ENCODE measurements around the gene TMEM207. TPM values are rescaled to one million over a fixed set of nuclear protein-coding genes. Genes with fewer than 3 reads are reported as not detected.

Gene TMEM207
- total RNA-seq, 1 donor from 2014 or later, result not detected

DNA sequence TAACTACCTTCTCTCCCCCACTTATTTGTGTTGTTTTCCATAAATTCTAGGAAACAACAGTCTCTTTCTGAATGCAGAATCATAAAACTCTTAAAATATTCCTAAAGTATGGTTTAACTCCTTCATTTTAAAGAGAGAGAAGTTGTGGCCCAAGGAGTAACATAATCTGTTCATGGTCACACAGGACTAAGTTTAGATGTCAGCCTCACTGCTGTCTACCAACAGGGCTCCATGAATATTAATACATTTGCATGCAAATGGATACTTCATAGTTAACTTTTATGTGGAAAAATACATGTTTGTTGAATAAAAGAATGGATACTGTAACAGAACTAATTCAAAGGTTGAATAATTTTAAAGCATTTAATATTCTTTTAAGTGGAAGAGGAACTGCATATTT lies 45.7 kb upstream of the TMEM207 start:
- TF ChIP-seq POLR2A (IDR thresholded peaks at IDR 0.05) (no peak), POLR2AphosphoS5 (IDR thresholded peaks at IDR 0.05; ENCODE audit: insufficient read depth in 1 of 2, low read depth in 1 of 2) (no peak)
- TF ChIP-seq, protein P1, sequence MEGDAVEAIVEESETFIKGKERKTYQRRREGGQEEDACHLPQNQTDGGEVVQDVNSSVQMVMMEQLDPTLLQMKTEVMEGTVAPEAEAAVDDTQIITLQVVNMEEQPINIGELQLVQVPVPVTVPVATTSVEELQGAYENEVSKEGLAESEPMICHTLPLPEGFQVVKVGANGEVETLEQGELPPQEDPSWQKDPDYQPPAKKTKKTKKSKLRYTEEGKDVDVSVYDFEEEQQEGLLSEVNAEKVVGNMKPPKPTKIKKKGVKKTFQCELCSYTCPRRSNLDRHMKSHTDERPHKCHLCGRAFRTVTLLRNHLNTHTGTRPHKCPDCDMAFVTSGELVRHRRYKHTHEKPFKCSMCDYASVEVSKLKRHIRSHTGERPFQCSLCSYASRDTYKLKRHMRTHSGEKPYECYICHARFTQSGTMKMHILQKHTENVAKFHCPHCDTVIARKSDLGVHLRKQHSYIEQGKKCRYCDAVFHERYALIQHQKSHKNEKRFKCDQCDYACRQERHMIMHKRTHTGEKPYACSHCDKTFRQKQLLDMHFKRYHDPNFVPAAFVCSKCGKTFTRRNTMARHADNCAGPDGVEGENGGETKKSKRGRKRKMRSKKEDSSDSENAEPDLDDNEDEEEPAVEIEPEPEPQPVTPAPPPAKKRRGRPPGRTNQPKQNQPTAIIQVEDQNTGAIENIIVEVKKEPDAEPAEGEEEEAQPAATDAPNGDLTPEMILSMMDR (IDR thresholded peaks at IDR 0.05), result no peak
- Histone ChIP-seq H3K36me3 (no peaks in the 10 kb centered on the region), H3K4me1 (no peaks in the 10 kb centered on the region), H3K4me3 (no peak overlapping the region), H3K27ac (no peak overlapping the region), H3K27me3 (no peaks in the 10 kb centered on the region), H3K9me3 (no peaks in the 10 kb centered on the region)
- no peak for DNase-seq (ENCODE audit: extremely low spot score in 2 of 2)
- intact Hi-C loops (cut with DNase I), result no loop called here

DNA sequence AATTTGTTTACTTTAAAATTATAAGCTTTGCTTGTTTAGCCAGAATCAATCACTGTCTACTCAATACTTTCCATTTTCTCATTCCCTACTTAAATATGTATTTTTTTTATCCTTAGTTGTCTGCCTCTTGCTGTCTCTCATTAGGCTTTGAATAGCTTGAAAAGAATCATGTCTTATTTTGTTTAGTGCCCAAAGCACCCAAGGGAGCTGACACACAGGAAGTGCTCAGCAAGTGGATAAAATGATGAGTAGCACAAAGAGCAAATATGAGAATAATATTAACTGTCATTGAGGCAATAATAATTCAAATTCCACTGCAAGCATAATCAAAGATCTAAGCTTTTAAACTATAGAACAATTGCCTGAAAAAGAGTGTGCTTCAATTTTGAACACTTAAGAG lies 45.2 kb upstream of the TMEM207 start:
- intact Hi-C loops (cut with DNase I), result no loop called here
- Histone ChIP-seq H3K4me1 (no peaks in the 10 kb centered on the region), H3K27ac (no peak overlapping the region), H3K36me3 (no peaks in the 10 kb centered on the region), H3K27me3 (no peaks in the 10 kb centered on the region), H3K9me3 (no peaks in the 10 kb centered on the region), H3K4me3 (no peak overlapping the region)
- no peak for DNase-seq (ENCODE audit: extremely low spot score in 2 of 2)
- TF ChIP-seq POLR2A (IDR thresholded peaks at IDR 0.05) (no peak), POLR2AphosphoS5 (IDR thresholded peaks at IDR 0.05; ENCODE audit: insufficient read depth in 1 of 2, low read depth in 1 of 2) (no peak)
- TF ChIP-seq, protein P1 (IDR thresholded peaks at IDR 0.05), result no peak

DNA sequence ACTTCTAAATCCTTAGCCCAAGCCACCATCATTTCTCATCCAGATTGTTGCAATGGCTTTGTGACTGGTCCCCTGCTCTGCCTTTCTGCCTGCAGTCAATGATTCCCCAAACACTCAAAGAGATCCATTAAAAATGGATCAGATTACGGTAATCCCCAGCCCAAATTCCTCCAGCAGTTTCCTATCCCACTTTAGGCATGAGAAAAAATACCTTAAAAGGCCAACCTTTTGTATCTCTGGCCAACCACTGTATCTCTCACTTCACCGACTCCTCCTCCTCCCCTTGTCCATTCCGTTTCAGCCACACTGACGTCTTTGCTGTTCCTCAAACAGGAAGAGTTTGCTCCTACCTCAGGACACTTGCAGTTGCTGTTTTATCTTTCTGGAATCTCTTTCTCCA lies 43.3 kb upstream of the TMEM207 start:
- intact Hi-C loops (cut with DNase I), result no loop called here
- TF ChIP-seq POLR2AphosphoS5 (IDR thresholded peaks at IDR 0.05; ENCODE audit: insufficient read depth in 1 of 2, low read depth in 1 of 2) (no peak), POLR2A (IDR thresholded peaks at IDR 0.05) (no peak)
- TF ChIP-seq, protein P1 (IDR thresholded peaks at IDR 0.05), result no peak
- no peaks in the 10 kb centered on the region for H3K4me1 ChIP-seq

DNA sequence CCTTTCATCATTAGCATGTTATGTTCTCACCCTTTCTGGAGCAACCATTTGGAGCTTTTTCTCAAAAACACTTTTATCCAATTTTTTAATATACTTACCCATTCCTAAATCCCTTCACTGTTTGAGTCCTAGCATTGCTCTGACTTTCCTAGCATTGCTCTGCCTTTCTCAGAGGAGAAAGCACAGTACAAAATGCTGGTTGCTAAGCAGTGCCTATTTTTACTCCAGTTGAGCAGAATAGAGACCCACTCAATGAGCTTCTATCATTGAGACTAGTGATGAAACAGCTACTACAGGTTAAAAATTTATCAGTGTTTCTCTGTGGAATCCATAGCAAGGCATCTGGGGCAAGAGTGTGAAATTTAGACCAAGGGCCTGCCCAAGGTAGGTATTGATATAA lies 42.4 kb upstream of the TMEM207 start:
- H3K27me3 ChIP-seq, result no peaks in the 10 kb centered on the region
- no peak overlapping the region for H3K27ac ChIP-seq
- no peaks in the 10 kb centered on the region for H3K4me1 ChIP-seq
- H3K4me3 ChIP-seq, result no peak overlapping the region
- TF ChIP-seq POLR2A (IDR thresholded peaks at IDR 0.05), result no peak
- TF ChIP-seq, protein P1 (IDR thresholded peaks at IDR 0.05), result no peak
- TF ChIP-seq POLR2AphosphoS5 (IDR thresholded peaks at IDR 0.05; ENCODE audit: insufficient read depth in 1 of 2, low read depth in 1 of 2), result no peak
- H3K36me3 ChIP-seq, result no peaks in the 10 kb centered on the region
- DNase-seq (ENCODE audit: extremely low spot score in 2 of 2), result no peak
- H3K9me3 ChIP-seq, result no peaks in the 10 kb centered on the region
- intact Hi-C loops (cut with DNase I), result no loop called here

More for the DNA sequence above, 43.3 kb upstream of the TMEM207 start:
- no peaks in the 10 kb centered on the region for H3K27me3 ChIP-seq
- H3K27ac ChIP-seq, result no peak overlapping the region
- H3K9me3 ChIP-seq, result no peaks in the 10 kb centered on the region
- H3K36me3 ChIP-seq, result no peaks in the 10 kb centered on the region
- H3K4me3 ChIP-seq, result no peak overlapping the region
- DNase-seq (ENCODE audit: extremely low spot score in 2 of 2), result no peak

DNA sequence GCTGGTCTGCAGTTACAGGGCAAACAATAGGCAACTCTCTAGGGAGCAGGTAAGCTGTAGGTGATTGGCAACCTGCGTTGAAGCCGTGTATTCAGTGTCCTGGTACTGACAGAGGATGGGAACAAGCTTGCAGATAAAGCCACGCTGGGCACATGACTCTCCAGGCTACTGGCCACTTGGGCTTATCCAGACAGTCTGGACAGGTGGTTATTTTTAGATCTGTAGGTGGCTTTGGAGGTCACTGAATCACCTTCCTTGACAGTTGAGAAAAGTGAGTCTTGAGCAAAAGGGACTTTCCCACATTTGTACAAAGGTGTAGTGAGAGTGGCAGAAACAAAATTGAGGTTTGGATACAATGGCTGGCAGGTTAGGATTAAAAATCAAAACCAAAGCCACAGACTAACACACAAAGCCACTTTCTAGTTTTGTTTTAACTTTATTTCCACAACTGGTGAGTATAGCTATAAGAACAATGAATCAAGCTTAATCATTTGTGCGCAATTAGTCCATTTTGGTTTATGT lies 41.9 kb upstream of the TMEM207 start:
- no peak overlapping the region for H3K4me3 ChIP-seq
- no peaks in the 10 kb centered on the region for H3K36me3 ChIP-seq
- H3K4me1 ChIP-seq, result no peaks in the 10 kb centered on the region
- no peaks in the 10 kb centered on the region for H3K27me3 ChIP-seq
- DNase-seq (ENCODE audit: extremely low spot score in 2 of 2), result no peak
- H3K27ac ChIP-seq, result no peak overlapping the region
- no peaks in the 10 kb centered on the region for H3K9me3 ChIP-seq
- TF ChIP-seq POLR2AphosphoS5 (IDR thresholded peaks at IDR 0.05; ENCODE audit: insufficient read depth in 1 of 2, low read depth in 1 of 2), result no peak
- intact Hi-C loops (cut with DNase I), result no loop called here
